ENCODE results near the gene RBM4.
A peak's percentile ranks its signal among the peaks of the same experiment; 100 is the strongest.

The RBM4 gene

DNA sequence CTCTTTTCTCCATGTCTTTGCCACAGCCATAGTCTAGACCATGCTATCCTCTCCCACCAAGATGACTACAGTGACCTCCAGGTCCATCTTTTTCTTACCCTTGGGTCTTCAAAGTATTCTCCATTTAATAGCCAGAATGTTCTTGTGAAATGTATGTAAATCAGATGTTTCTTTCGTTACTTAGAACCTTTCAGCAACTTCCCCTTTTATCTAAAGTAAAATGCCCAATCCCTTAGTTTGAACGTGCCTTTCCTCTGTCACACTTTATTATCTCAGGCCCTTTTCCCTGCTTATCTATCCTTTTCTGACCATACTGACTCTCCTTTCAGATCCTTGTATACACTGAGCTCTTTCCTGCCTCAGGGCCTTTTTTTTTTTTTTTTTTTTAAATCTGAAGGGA lies 21.3 kb downstream of the RBM4 start:
- TF ChIP-seq, protein P1, sequence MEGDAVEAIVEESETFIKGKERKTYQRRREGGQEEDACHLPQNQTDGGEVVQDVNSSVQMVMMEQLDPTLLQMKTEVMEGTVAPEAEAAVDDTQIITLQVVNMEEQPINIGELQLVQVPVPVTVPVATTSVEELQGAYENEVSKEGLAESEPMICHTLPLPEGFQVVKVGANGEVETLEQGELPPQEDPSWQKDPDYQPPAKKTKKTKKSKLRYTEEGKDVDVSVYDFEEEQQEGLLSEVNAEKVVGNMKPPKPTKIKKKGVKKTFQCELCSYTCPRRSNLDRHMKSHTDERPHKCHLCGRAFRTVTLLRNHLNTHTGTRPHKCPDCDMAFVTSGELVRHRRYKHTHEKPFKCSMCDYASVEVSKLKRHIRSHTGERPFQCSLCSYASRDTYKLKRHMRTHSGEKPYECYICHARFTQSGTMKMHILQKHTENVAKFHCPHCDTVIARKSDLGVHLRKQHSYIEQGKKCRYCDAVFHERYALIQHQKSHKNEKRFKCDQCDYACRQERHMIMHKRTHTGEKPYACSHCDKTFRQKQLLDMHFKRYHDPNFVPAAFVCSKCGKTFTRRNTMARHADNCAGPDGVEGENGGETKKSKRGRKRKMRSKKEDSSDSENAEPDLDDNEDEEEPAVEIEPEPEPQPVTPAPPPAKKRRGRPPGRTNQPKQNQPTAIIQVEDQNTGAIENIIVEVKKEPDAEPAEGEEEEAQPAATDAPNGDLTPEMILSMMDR (IDR thresholded peaks at IDR 0.05; ENCODE audit: low read length, missing control alignments) = no peak
- H3K4me3 ChIP-seq (replicated peaks; ENCODE audit: low read depth, low read length) = no peak overlapping the region
- no peak for DNase-seq (ENCODE audit: low read depth)

DNA sequence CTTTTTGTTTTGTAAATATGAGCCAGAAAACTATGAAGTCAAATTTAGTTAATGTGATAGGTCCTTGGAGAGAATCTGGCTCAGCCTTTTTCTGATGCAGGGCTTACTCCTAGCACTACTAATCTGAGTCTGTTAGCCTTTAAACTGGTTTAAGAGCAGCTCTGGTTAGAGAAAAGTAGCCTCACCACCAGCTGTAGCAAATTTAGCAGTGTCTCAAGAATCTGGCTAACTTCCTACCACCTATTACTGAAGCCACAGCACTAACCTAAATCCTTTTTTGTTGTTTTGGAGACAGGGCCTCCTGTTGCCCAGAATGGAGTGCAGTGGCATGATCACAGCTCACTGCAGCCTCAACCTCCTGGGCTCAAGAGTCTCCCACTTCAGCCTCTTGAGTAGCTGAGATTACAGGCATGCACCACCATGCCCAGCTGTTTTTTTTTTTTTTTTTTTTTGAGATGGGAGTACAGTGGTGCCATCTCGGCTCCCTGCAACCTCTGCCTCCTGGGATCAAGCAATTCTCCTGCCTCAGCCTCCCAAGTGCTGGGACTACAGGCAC lies 25.3 kb downstream of the RBM4 start:
- no peak for DNase-seq (ENCODE audit: low read depth)
- H3K4me3 ChIP-seq (replicated peaks; ENCODE audit: low read depth, low read length) = no peak overlapping the region
- TF ChIP-seq, protein P1 (IDR thresholded peaks at IDR 0.05; ENCODE audit: low read length, missing control alignments) = no peak

DNA sequence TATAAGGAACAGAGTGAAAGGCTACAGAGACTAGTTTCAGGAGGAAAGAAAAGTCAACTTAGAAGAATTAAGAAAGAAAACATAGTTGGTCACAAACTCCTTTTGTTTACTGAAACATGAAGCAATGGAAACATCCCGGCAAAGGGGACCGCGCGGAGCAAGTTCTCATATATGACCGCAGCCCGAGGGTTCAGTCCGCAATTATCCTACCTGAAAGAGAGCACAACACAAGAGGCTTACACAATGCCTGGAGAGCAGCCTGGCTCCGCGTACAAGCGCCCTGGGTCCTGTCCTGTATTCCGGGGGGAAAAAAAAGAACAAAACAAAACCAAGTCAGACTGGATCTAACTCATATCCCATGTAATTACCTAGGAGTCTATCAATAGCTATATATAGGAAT lies 26.9 kb downstream of the RBM4 start:
- no peak overlapping the region for H3K4me3 ChIP-seq (replicated peaks; ENCODE audit: low read depth, low read length)
- DNase-seq (ENCODE audit: low read depth) = no peak
- TF ChIP-seq, protein P1 (IDR thresholded peaks at IDR 0.05; ENCODE audit: low read length, missing control alignments) = no peak

DNA sequence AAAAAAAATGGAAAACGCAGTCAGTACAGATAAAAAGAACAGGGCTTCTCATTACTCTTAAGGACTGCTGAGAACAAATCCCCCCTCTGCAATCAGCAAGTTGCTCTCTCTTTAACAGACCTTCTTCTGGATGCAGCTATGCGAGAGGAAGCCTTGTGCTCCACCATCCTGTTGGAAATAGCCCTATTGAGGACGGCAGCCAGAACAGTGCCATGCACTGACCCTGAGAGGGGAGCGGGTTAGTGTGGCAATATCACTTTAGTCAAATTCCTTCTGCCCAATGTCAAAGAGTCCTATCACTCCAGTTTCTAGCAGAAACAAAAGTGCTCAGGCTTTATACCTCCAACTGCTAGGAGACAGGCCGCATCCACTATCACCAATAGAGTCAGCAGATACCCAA lies 32.3 kb downstream of the RBM4 start:
- DNase-seq (ENCODE audit: low read depth) = no peak
- H3K4me3 ChIP-seq (replicated peaks; ENCODE audit: low read depth, low read length) = no peak overlapping the region
- TF ChIP-seq, protein P1 (IDR thresholded peaks at IDR 0.05; ENCODE audit: low read length, missing control alignments) = no peak

DNA sequence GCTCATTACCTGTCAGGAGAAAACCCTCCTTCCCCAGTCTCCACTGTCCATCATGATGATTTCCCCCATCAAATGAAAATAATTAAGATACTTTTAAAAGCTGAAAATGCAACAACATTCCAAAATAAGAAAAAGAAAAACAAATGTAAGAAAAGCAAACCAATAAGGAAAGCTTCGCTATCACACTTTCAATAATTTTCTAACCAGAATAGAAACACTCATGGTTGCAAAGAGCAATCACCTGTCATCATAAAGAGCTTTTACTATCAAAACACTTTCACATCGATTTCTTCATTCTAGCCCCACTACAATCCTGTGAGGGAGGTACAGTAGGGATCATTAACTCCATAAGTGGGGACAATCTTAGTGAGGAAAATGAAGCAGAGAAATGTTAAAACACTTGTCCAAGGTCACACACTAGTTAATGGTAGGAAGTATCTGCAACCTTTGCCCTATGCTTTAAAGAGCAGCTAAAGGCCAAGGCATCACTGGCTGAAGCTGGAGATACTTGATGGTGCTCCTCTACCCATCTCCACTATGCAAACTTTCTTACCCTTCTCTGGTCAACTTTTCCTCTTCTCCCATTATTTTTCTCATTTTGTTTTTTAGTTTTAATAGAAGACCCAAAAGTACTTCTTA lies 36.6 kb downstream of the RBM4 start:
- TF ChIP-seq, protein P1 (IDR thresholded peaks at IDR 0.05; ENCODE audit: low read length, missing control alignments) = no peak
- no peak overlapping the region for H3K4me3 ChIP-seq (replicated peaks; ENCODE audit: low read depth, low read length)
- DNase-seq (ENCODE audit: low read depth) = no peak

DNA sequence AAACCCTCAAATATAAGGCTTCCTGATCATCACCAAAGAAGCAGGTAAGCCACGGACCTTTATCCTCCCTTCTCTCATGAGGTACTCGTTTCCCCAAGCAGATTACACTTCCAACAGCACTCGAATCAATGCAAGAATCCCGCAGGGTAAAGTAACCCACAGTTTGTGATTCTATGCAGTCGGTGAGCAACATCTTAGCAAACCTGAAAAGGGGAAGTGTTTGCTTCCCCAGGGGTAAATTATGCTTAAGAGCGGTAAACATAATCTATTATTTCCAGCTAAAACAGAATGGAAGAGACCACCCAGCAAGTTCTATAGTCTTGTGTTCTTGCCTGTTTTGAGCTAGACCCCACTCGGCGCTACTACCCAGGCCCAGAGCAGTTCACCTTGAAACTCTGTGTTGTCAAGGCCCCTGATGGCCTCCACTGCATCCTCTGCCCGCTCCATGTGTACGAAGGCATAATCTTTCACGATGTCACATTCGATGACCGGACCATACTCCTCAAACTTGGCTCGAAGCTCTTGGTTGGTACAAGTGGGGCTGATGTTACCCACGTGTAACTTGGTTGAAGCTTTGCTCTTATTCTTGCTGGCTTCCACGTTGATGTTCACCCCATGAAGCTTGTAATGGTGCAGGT lies 37.9 kb downstream of the RBM4 start:
- TF ChIP-seq, protein P1 (IDR thresholded peaks at IDR 0.05; ENCODE audit: low read length, missing control alignments) = no peak
- DNase-seq (ENCODE audit: low read depth) = no peak
- H3K4me3 ChIP-seq (replicated peaks; ENCODE audit: low read depth, low read length) = peak overlapping the region; percentile 81
